CD4-positive, alpha-beta memory T cell (primary cell): Measurements from ENCODE around the gene THSD4. TPM values are rescaled to one million over a fixed set of nuclear protein-coding genes. Genes with fewer than 3 reads are reported as not detected.

Source experiments
- CTCF ChIA-PET: fragments of 350-600 bp; sonication (Branson Sonifier 250); formaldehyde crosslinking; loops from one replicate; lab custom pipeline; 2021; ENCODE audit warnings: inconsistent platforms; ENCODE audit not compliant: partially characterized antibody; lab: Charles Lee
- POLR2A ChIA-PET: fragments of 350-600 bp; sonication (Branson Sonifier 250); formaldehyde crosslinking; loops from one replicate; lab custom pipeline; 2021; ENCODE audit not compliant: partially characterized antibody; lab: Charles Lee
- DNase-seq, 5 donors: peaks; one replicate each; pipeline versions ENCODE4 v3.0.0 to v3.0.0-alpha.2; 2020 to 2022; ENCODE audit warnings: mixed read lengths in 1 of 5
- H3K27ac ChIP-seq: one replicate; pipeline ENCODE4 v1.7.0; 2013; ENCODE audit warnings: low read depth, low read length
- H3K27me3 ChIP-seq: 2 replicates; pipeline ENCODE4 v1.7.0; 2013; ENCODE audit warnings: mild to moderate bottlenecking, low read length, moderate library complexity; ENCODE audit not compliant: insufficient read depth
- H3K36me3 ChIP-seq: 2 replicates; pipeline ENCODE4 v1.7.0; 2013; ENCODE audit warnings: mild to moderate bottlenecking, low read length, moderate library complexity; ENCODE audit not compliant: insufficient read depth
- H3K4me1 ChIP-seq: 2 replicates; pipeline ENCODE4 v1.7.0; 2013; ENCODE audit warnings: mild to moderate bottlenecking, low read length, moderate library complexity; ENCODE audit not compliant: insufficient read depth
- H3K4me3 ChIP-seq, 2 donors: one replicate each; pipeline ENCODE4 v1.7.0; 2013; ENCODE audit warnings: low read length in 2 of 2, mild to moderate bottlenecking in 1 of 2
- H3K9me3 ChIP-seq, 2 donors: one replicate each; pipeline ENCODE4 v1.7.0; 2013; ENCODE audit warnings: low read length in 2 of 2, control low read depth in 1 of 2; ENCODE audit not compliant: control insufficient read depth in 1 of 2
- H3K27ac Mint-ChIP-seq, 7 donors: one replicate each; pipeline ENCODE4 v1.8.0; 2020 to 2021; ENCODE audit warnings: mixed read lengths in 7 of 7, mild to moderate bottlenecking in 6 of 7, inconsistent platforms in 3 of 7, moderate library complexity in 3 of 7
- H3K27me3 Mint-ChIP-seq, 2 donors: one replicate each; pipeline ENCODE4 v1.8.0; 2020 to 2021; ENCODE audit warnings: mixed read lengths in 2 of 2
- H3K36me3 Mint-ChIP-seq, 2 donors: one replicate each; pipeline ENCODE4 v1.8.0; 2020 to 2021; ENCODE audit warnings: mixed read lengths in 2 of 2, inconsistent platforms in 1 of 2, mild to moderate bottlenecking in 1 of 2
- H3K4me1 Mint-ChIP-seq, 4 donors: one replicate each; pipeline ENCODE4 v1.8.0; 2020 to 2021; ENCODE audit warnings: mixed read lengths in 4 of 4, mild to moderate bottlenecking in 1 of 4
- H3K4me3 Mint-ChIP-seq, 8 donors: one replicate each; pipeline ENCODE4 v1.8.0; 2020 to 2021; ENCODE audit warnings: mixed read lengths in 8 of 8, mild to moderate bottlenecking in 7 of 8, moderate library complexity in 6 of 8, inconsistent platforms in 3 of 8
- H3K9me3 Mint-ChIP-seq, 8 donors: one replicate each; pipeline ENCODE4 v1.8.0; 2020 to 2021; ENCODE audit warnings: mixed read lengths in 8 of 8, mild to moderate bottlenecking in 5 of 8, inconsistent platforms in 3 of 8, moderate library complexity in 1 of 8
- intact Hi-C: fragments of 100-400 bp; cut with micrococcal nuclease; formaldehyde crosslinking; loops from one replicate; pipeline ENCODE4 v1.15.1; 2023
- polyA plus RNA-seq, 2 donors: library from polyadenylated mRNA; unstranded; fragments of 300-500 nt; fragmentation: Illumina TruSeq; gene quantifications; one replicate each; pipeline ENCODE4 v1.2.3, GENCODE V29; 2021
- total RNA-seq, 2 experiments: library from RNA; stranded (reverse); gene quantifications; one replicate each; pipeline ENCODE4 v1.2.3, GENCODE V29; 2021

Gene THSD4
- total and polyA plus RNA-seq, 4 experiments from 2014 or later: not detected

DNA sequence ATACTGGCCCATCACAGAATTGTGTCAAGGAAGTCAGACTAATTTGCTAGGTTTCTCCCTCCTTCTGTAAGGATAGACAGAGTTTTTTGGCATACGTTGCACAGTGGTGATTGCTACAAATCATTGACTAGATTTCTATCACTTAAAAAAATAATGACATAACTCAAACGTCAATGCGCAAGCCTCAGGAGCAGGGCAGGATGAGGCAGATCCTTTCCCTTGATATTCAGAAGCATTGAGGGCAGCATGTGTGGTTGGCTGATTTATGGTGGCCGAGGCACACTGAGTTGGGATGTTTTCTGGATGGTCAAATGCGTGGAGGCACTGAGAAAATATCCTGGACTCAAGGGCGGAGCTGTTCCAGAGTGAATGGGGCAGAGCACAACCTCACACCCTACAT is 14.4 kb downstream of the THSD4 start:
- DNase-seq: no peak
- no peak overlapping the region for H3K27ac Mint-ChIP-seq
- peaks cover 0 to 4% (median 0%) of the 10 kb centered on the region in 8 donors for H3K9me3 Mint-ChIP-seq
- H3K27me3 Mint-ChIP-seq: peaks cover 7 to 23% of the 10 kb centered on the region in 2 donors
- Histone ChIP-seq H3K36me3 (no peaks in the 10 kb centered on the region), H3K4me3 (no peak overlapping the region), H3K27me3 (no peaks in the 10 kb centered on the region), H3K27ac (no peak overlapping the region), H3K9me3 (no peaks in the 10 kb centered on the region), H3K4me1 (no peaks in the 10 kb centered on the region)
- intact Hi-C loops: no loop called here
- ChIA-PET CTCF (no interaction called here), POLR2A (no interaction called here)
- no peaks in the 10 kb centered on the region for H3K4me1 Mint-ChIP-seq
- no peak overlapping the region for H3K4me3 Mint-ChIP-seq
- H3K36me3 Mint-ChIP-seq: no peaks in the 10 kb centered on the region

- CTCF ChIA-PET: no interaction called here
- Histone ChIP-seq H3K27ac (no peak overlapping the region), H3K9me3 (no peaks in the 10 kb centered on the region), H3K36me3 (no peaks in the 10 kb centered on the region), H3K4me1 (no peaks in the 10 kb centered on the region), H3K4me3 (no peak overlapping the region), H3K27me3 (no peaks in the 10 kb centered on the region)
- intact Hi-C loops: no loop called here
- Mint-ChIP-seq H3K27ac (no peak overlapping the region), H3K4me3 (no peak overlapping the region), H3K36me3 (no peaks in the 10 kb centered on the region), H3K9me3 (peaks cover 0 to 4% (median 1%) of the 10 kb centered on the region in 8 donors), H3K27me3 (peaks cover 6 to 23% of the 10 kb centered on the region in 2 donors), H3K4me1 (no peaks in the 10 kb centered on the region)
- DNase-seq: no peak
- POLR2A ChIA-PET: no interaction called here
These were observed 16.5 kb downstream of the THSD4 start for GRCh38 chr15:71131601-71132362.

DNA sequence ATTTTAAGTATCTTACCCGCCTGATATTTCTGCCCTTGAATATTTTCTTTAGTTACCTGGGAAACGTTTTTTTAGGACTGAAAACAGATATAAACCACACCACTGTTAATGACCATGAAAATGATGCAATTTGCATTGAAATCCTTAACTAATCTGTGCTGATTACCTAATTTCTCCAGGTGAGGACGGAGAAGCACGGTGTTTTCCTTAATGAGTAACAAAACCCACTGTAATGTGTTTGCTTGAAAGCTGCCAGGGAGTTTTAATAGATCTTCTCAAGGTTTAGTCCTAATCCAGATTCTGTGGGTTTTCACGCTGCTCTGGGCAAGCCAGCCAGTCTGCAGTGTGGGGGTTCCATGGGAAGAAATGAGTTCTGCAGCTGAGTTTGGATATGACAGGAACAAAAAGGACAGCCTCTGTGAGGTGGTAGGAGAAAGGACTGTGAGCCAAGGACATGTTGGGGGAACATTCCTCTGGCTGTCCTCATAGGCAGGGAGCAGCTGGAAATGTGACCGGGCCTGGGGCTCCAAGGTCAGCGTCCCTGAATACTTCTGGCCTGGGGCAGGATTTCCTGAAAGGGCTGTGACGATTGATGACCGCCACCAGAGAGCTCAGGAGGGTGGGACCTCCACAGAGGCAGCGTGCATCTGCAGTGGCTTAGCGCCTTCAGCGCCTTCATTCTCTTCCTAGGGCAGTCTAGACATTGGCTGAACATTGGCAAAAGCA is 18.6 kb downstream of the THSD4 start:
- peaks cover 0 to 2% (median 0%) of the 10 kb centered on the region in 8 donors for H3K9me3 Mint-ChIP-seq
- peaks cover 6 to 23% of the 10 kb centered on the region in 2 donors for H3K27me3 Mint-ChIP-seq
- intact Hi-C loops: no loop called here
- H3K9me3 ChIP-seq: no peaks in the 10 kb centered on the region
- no peaks in the 10 kb centered on the region for H3K36me3 ChIP-seq
- H3K27ac ChIP-seq: no peak overlapping the region
- H3K4me1 ChIP-seq: no peaks in the 10 kb centered on the region
- no peak overlapping the region for H3K4me3 Mint-ChIP-seq
- H3K4me3 ChIP-seq: no peak overlapping the region
- POLR2A ChIA-PET: no interaction called here
- H3K36me3 Mint-ChIP-seq: no peaks in the 10 kb centered on the region
- H3K27me3 ChIP-seq: no peaks in the 10 kb centered on the region
- CTCF ChIA-PET: no interaction called here
- no peak overlapping the region for H3K27ac Mint-ChIP-seq
- no peak for DNase-seq
- H3K4me1 Mint-ChIP-seq: no peaks in the 10 kb centered on the region

DNA sequence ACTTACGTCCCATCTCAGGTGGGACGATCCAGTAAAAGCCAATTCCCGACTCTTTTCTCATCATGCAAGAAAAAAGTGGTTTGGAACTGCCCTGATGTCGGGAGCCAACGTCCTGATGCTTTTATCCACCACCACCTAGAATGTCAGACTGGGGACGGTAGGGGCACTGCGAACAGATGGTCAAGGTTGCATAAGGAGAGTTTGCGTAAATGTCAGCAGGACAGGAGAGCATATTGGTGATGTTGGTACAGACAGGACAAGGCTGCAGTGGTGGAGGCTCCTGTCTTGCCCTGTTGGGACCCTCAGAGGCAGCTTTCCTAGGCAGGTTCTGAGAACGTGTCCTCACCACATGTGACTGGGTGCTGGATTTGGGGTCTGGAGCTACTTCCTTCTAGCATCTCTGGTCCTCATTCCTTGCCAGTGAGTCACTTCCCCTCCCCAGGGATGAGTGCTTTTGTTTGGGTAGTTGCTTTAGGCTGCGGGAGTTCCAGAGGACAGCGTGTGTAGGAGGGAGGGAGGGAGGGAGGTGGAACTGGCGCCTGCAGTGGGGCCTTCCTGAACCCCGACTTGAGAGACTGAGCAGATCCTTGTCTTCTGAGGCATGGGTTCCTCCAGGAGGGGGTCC is 21.0 kb downstream of the THSD4 start:
- DNase-seq: no peak
- H3K9me3 ChIP-seq: no peaks in the 10 kb centered on the region
- H3K4me1 ChIP-seq: no peaks in the 10 kb centered on the region
- Mint-ChIP-seq H3K4me1 (no peaks in the 10 kb centered on the region), H3K9me3 (peaks cover 0 to 2% (median 0%) of the 10 kb centered on the region in 8 donors), H3K27ac (no peak overlapping the region), H3K27me3 (peaks cover 6 to 24% of the 10 kb centered on the region in 2 donors), H3K4me3 (no peak overlapping the region), H3K36me3 (no peaks in the 10 kb centered on the region)
- POLR2A ChIA-PET: no interaction called here
- H3K27me3 ChIP-seq: no peaks in the 10 kb centered on the region
- no peaks in the 10 kb centered on the region for H3K36me3 ChIP-seq
- intact Hi-C loops: no loop called here
- no peak overlapping the region for H3K4me3 ChIP-seq
- CTCF ChIA-PET: no interaction called here
- no peak overlapping the region for H3K27ac ChIP-seq

DNA sequence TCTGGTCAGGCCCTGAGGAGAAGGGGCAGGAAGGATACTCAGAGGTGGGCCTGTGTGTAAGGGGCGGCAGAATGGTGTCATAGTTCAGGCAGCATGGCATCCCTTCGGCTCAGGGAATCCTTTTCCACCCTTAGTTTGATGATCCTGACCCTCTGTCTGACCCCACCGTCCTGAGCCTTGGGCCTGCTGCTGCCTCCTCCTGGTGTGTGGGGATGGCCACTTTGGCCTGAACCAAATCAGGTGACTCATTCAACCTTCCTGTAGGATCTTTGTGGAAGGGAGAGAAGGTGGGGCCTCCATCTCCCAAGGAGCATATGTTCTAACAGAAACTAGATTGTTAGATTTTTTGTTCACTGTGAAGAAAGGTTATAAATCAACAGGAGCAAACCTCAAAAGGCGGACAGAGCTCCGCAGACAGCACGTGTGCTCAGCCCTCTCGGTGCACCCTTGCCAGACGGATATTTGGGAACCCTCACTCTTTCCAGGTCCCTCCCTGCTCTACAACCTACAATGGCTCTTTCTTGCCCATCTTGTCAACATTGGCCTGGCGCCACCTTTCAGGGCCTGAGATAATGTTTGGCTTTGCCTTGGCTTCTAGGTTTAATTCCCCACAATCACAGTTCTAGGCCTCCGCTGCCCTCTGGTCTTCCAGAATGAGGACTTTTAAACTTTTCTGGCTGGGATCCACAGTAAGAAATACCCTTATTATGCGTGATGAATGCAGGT is 21.7 kb downstream of the THSD4 start:
- CTCF ChIA-PET: no interaction called here
- peaks cover 0 to 2% (median under 1%) of the 10 kb centered on the region in 8 donors for H3K9me3 Mint-ChIP-seq
- H3K36me3 Mint-ChIP-seq: no peaks in the 10 kb centered on the region
- POLR2A ChIA-PET: no interaction called here
- no peaks in the 10 kb centered on the region for H3K4me1 Mint-ChIP-seq
- DNase-seq: no peak
- peaks cover 7 to 22% of the 10 kb centered on the region in 2 donors for H3K27me3 Mint-ChIP-seq
- H3K4me3 Mint-ChIP-seq: no peak overlapping the region
- Histone ChIP-seq H3K27me3 (no peaks in the 10 kb centered on the region), H3K27ac (no peak overlapping the region), H3K4me1 (no peaks in the 10 kb centered on the region), H3K9me3 (no peaks in the 10 kb centered on the region), H3K4me3 (no peak overlapping the region), H3K36me3 (no peaks in the 10 kb centered on the region)
- H3K27ac Mint-ChIP-seq: no peak overlapping the region
- intact Hi-C loops: no loop called here

DNA sequence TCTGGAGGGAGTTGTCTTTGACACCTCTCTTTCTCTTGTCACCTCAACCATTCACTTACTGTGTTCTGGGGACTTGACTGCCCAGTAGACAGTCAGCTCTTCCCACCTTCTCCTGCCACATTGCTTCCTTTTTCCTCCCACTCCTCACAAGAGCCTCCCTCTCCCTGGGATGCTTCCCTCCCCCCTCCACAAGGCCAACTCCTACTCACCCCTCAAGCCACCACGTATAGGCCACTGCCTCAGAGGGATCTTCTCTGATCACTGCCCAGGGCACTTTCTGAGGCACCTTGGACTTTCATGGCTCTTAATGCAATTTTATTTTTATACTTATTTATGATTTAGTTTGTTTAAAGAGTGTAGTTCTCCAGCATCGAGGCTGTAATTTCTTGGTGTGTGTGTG is 23.2 kb downstream of the THSD4 start:
- intact Hi-C loops: no loop called here
- no peak overlapping the region for H3K27ac ChIP-seq
- H3K36me3 ChIP-seq: no peaks in the 10 kb centered on the region
- Mint-ChIP-seq H3K9me3 (peaks cover 0 to 2% (median under 1%) of the 10 kb centered on the region in 8 donors), H3K36me3 (no peaks in the 10 kb centered on the region), H3K4me1 (no peaks in the 10 kb centered on the region), H3K4me3 (no peak overlapping the region), H3K27me3 (peaks cover 5 to 16% of the 10 kb centered on the region in 2 donors), H3K27ac (no peak overlapping the region)
- H3K9me3 ChIP-seq: no peaks in the 10 kb centered on the region
- ChIA-PET POLR2A (no interaction called here), CTCF (no interaction called here)
- H3K4me3 ChIP-seq: no peak overlapping the region
- DNase-seq: no peak
- no peaks in the 10 kb centered on the region for H3K4me1 ChIP-seq
- H3K27me3 ChIP-seq: no peaks in the 10 kb centered on the region

DNA sequence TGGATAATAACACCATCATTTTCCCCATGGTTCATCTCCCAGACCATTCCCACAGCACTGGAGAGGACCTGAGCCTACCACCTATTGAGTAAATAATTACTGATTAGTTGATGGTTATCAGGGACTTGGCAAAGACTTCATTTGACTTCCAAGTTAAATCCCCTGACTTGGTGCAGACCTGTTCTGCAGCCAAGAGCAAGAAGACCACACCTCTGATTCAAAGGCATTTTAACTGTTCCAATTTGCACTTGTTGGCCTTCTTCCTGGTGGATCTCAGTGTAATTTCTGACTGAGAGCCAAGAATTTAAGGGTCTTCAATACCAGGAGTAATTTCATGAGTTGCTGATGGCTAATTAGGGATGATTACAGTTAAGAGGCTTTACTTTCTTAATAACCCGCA is 24.0 kb downstream of the THSD4 start:
- CTCF ChIA-PET: no interaction called here

More for the DNA sequence above, 24.0 kb downstream of the THSD4 start:
- Histone ChIP-seq H3K27ac (no peak overlapping the region), H3K36me3 (no peaks in the 10 kb centered on the region), H3K4me3 (no peak overlapping the region), H3K9me3 (no peaks in the 10 kb centered on the region), H3K4me1 (no peaks in the 10 kb centered on the region), H3K27me3 (no peaks in the 10 kb centered on the region)
- intact Hi-C loops: no loop called here
- H3K27me3 Mint-ChIP-seq: peaks cover 7 to 10% of the 10 kb centered on the region in 2 donors
- no peak overlapping the region for H3K4me3 Mint-ChIP-seq
- H3K36me3 Mint-ChIP-seq: no peaks in the 10 kb centered on the region
- no peak for DNase-seq
- POLR2A ChIA-PET: no interaction called here
- no peaks in the 10 kb centered on the region for H3K4me1 Mint-ChIP-seq
- H3K9me3 Mint-ChIP-seq: peaks cover 0 to 2% (median 0%) of the 10 kb centered on the region in 8 donors
- no peak overlapping the region for H3K27ac Mint-ChIP-seq
